HFFc6 (cell line): ENCODE measurements around the gene FANK1. TPM values are rescaled to one million over a fixed set of nuclear protein-coding genes. Genes with fewer than 3 reads are reported as not detected.
A peak's percentile ranks its signal among the peaks of the same experiment; 100 is the strongest.
"Not testable (repeated sequence)": the region's sequence is repeated elsewhere in the genome, so short reads cannot be mapped to it uniquely, and the experiment has no call there.

Source experiments
- DNase-seq: peaks from one replicate; pipeline ENCODE4 v3.0.0-alpha.2; 2018
- H3K27ac Mint-ChIP-seq: 2 replicates; pipeline ENCODE4 v1.8.0; 2020; ENCODE audit warnings: mild to moderate bottlenecking, mixed read lengths
- H3K27me3 Mint-ChIP-seq: 2 replicates; pipeline ENCODE4 v1.8.0; 2021; ENCODE audit warnings: mild to moderate bottlenecking, moderate library complexity, mixed read lengths; ENCODE audit not compliant: insufficient read depth
- H3K36me3 Mint-ChIP-seq: 2 replicates; pipeline ENCODE4 v1.8.0; 2021; ENCODE audit warnings: low read depth, mixed read lengths
- H3K4me1 Mint-ChIP-seq: 2 replicates; pipeline ENCODE4 v1.8.0; 2020; ENCODE audit warnings: low read depth, mixed read lengths
- H3K4me3 Mint-ChIP-seq: 2 replicates; pipeline ENCODE4 v1.8.0; 2020; ENCODE audit warnings: mild to moderate bottlenecking, moderate library complexity, mixed read lengths
- H3K9me3 Mint-ChIP-seq: 2 replicates; pipeline ENCODE4 v1.8.0; 2020; ENCODE audit warnings: mild to moderate bottlenecking, mixed read lengths
- CTCF ChIP-seq: fragments of 200-600 bp; sonication (generic); IDR thresholded peaks from 2 replicates; pipeline ENCODE4 v1.5.0; 2021; ENCODE audit warnings: antibody characterized with exemption, mild to moderate bottlenecking
- long read RNA-seq: library from polyadenylated mRNA; unstranded; transcript quantifications from one replicate; pipeline ENCODE4 v2.0.0, GENCODE V29; 2019
- total RNA-seq, 6 experiments: library from RNA; stranded (reverse); fragmentation: NEBNext Ultra II Directional; extraction: Animal tissue kit (Norgen Biotek cat#: 25700); gene quantifications; 2 replicates in 1 of 6; 3 replicates in 5 of 6; pipeline ENCODE4 v1.2.3, GENCODE V29; 2021

FANK1 gene
- 1 to 10 TPM in 2 of 6 experiments, under 1 TPM in 4; 0.50 to 1.4 (median 0.88) TPM for total RNA-seq
- long read RNA-seq, partial matches to known transcripts: 0 of 3 reads
- long read RNA-seq, other reads (novel, unspliced or antisense): 3 of 3 reads

GRCh38 chr10:125896088-125896934 is at the start of gene FANK1:
TSS of gene FANK1 (plus strand) at chr10:125896564. CDS start at chr10:125896643, 79 bp downstream.
- peak; percentile 84 for DNase-seq
- H3K27me3 Mint-ChIP-seq, H3K36me3 Mint-ChIP-seq, H3K9me3 Mint-ChIP-seq: not testable (repeated sequence)
- Mint-ChIP-seq H3K4me1 (peaks cover 29% of the 10 kb centered on the region), H3K27ac (peak within 1 kb of the TSS; percentile 94), H3K4me3 (peak within 1 kb of the TSS; percentile 92)

- Mint-ChIP-seq H3K4me3 (no peak overlapping the region), H3K36me3 (peaks cover 16% of the 10 kb centered on the region), H3K27me3 (peaks cover 4% of the 10 kb centered on the region), H3K27ac (no peak overlapping the region), H3K9me3 (no peaks in the 10 kb centered on the region), H3K4me1 (peaks cover 11% of the 10 kb centered on the region)
- no peak for TF ChIP-seq CTCF
- no peak for DNase-seq
Measured at GRCh38 chr10:125846894-125847293, 49.5 kb upstream of the FANK1 start.

- no peak overlapping the region for H3K27ac Mint-ChIP-seq
- DNase-seq: no peak
- peaks cover 27% of the 10 kb centered on the region for H3K36me3 Mint-ChIP-seq
- H3K27me3 Mint-ChIP-seq: peaks cover 4% of the 10 kb centered on the region
- no peak for TF ChIP-seq CTCF
- H3K4me1 Mint-ChIP-seq: peaks cover 11% of the 10 kb centered on the region
- H3K4me3 Mint-ChIP-seq: no peak overlapping the region
- no peaks in the 10 kb centered on the region for H3K9me3 Mint-ChIP-seq
Measured at GRCh38 chr10:125848371-125848770, 48.0 kb upstream of the FANK1 start.

GRCh38 chr10:125848857-125849256 is 47.5 kb upstream of the FANK1 start:
- Mint-ChIP-seq H3K4me3 (no peak overlapping the region), H3K4me1 (peaks cover 11% of the 10 kb centered on the region), H3K27me3 (peaks cover 4% of the 10 kb centered on the region), H3K9me3 (no peaks in the 10 kb centered on the region), H3K36me3 (peaks cover 27% of the 10 kb centered on the region), H3K27ac (no peak overlapping the region)
- DNase-seq: no peak
- TF ChIP-seq CTCF: no peak

- Mint-ChIP-seq H3K4me3 (no peak overlapping the region), H3K36me3 (peaks cover 27% of the 10 kb centered on the region), H3K9me3 (no peaks in the 10 kb centered on the region), H3K4me1 (peaks cover 11% of the 10 kb centered on the region), H3K27me3 (peaks cover 4% of the 10 kb centered on the region), H3K27ac (no peak overlapping the region)
- no peak for TF ChIP-seq CTCF
- DNase-seq: no peak
Measured at GRCh38 chr10:125849448-125849847, 46.9 kb upstream of the FANK1 start.
